GM18511 (cell line): Measurements from ENCODE around the gene TMEM174.

Source experiments
- ATAC-seq: cut with Tn5 transposase; IDR thresholded peaks from one replicate; pipeline ENCODE4 v1.9.1; 2021; ENCODE audit warnings: mild to moderate bottlenecking, moderate library complexity; ENCODE audit not compliant: unreplicated experiment

Gene TMEM174

GRCh38 chr5:73172951-73173350, at the start of gene TMEM174:
Gene TMEM174, plus strand, starts transcription at chr5:73173193. Its CDS starts 51 bp downstream, at chr5:73173244.
- no peak for ATAC-seq

GRCh38 chr5:73125289-73125688, 47.7 kb upstream of the TMEM174 start:
- ATAC-seq = no peak

GRCh38 chr5:73126381-73126780, 46.6 kb upstream of the TMEM174 start:
- no peak for ATAC-seq

- no peak for ATAC-seq
Measured at GRCh38 chr5:73126957-73127356, 46.0 kb upstream of the TMEM174 start.

- ATAC-seq = no peak
Measured at GRCh38 chr5:73129143-73129542, 43.9 kb upstream of the TMEM174 start.

- ATAC-seq = no peak
Measured at GRCh38 chr5:73130811-73131210, 42.2 kb upstream of the TMEM174 start.

- ATAC-seq = no peak
Measured at GRCh38 chr5:73131711-73132425, 41.1 kb upstream of the TMEM174 start.

GRCh38 chr5:73132759-73133158, 40.2 kb upstream of the TMEM174 start:
- no peak for ATAC-seq

- no peak for ATAC-seq
Measured at GRCh38 chr5:73135021-73135420, 38.0 kb upstream of the TMEM174 start.

- no peak for ATAC-seq
Measured at GRCh38 chr5:73135429-73136054, 37.5 kb upstream of the TMEM174 start.

- ATAC-seq = no peak
Measured at GRCh38 chr5:73136055-73136562, 36.9 kb upstream of the TMEM174 start.

GRCh38 chr5:73137563-73138530, 35.1 kb upstream of the TMEM174 start:
- ATAC-seq = no peak

GRCh38 chr5:73139485-73139884, 33.5 kb upstream of the TMEM174 start:
- ATAC-seq = no peak

- no peak for ATAC-seq
Measured at GRCh38 chr5:73140801-73141200, 32.2 kb upstream of the TMEM174 start.

- no peak for ATAC-seq
Measured at GRCh38 chr5:73142035-73142434, 31.0 kb upstream of the TMEM174 start.

GRCh38 chr5:73143716-73144115, 29.3 kb upstream of the TMEM174 start:
- no peak for ATAC-seq

GRCh38 chr5:73149540-73149939, 23.5 kb upstream of the TMEM174 start:
- no peak for ATAC-seq

- ATAC-seq = no peak
Measured at GRCh38 chr5:73150876-73151275, 22.1 kb upstream of the TMEM174 start.

- no peak for ATAC-seq
Measured at GRCh38 chr5:73151766-73152410, 21.1 kb upstream of the TMEM174 start.
